Fibroblast of skin of scalp (primary cell): Measurements from ENCODE around the gene BCL2L12.

Experiments
- DNase-seq: peaks from one replicate; pipeline ENCODE4 v3.0.0-alpha.2; 2013

The BCL2L12 gene

DNA sequence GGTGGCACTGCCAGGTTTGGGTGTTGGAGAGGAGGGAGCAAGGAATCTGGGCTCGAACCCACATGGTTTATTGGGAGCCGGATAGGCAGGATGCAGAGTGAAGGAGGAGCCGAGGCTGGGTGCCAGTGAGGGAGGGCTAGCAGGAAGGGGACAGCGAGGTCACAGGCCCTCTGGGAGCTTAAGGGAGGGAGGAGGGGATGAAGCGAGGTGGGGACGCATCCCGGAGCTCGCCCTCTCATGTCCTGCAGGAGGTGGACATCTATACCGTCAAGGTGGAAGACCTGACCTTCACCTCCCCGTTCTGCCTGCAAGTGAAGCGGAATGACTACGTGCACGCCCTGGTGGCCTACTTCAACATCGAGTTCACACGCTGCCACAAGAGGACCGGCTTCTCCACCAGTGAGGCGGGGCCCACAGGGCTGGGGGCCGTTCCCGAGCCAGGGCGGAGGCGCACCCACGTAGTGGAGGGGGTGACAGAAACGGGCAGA, 20.2 kb downstream of the BCL2L12 start:
- DNase-seq, result no peak

DNA sequence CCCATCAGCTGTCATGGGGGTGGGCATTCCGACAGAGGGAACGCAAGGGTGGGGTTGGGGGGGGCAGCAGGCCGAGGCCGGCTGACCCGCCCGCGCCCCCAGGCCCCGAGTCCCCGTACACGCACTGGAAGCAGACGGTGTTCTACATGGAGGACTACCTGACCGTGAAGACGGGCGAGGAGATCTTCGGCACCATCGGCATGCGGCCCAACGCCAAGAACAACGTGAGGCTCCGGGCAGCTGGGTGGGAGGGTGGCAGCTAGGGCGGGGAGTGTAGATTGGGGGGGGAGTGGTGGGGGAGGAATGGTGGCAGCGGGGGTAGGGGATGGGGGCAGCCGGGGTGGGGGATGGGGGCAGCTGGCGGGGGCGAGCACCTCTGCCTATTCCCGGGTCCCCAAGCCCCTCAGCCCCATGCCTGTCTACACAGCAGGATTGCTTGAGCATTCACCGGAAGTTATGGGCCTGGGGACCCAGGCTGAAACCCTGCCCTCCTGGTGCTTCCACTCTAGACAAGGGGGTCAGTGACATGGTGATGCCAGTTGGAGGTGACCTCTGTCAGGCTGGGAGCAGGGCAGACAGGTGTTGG, 20.9 kb downstream of the BCL2L12 start:
- no peak for DNase-seq

DNA sequence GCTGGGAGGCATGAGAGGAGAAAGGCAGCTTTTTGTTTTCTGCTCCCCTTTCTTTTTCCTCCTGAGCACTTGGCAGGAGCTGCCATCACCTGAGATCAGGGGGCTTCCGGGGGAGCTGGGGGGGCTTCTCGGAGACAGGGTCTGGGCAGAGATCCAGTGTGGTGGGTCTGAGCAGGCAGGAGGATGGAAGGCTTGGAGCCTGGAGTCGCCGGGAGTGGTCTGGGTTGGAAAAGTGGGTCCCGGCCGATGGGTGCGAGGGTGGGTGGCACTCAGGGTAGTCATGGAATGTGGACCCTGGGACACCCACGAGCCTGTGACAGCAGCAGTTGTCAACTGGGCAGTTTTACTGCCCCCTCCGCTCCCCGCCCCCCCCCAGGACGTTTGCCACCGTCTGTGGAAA, 21.4 kb downstream of the BCL2L12 start:
- no peak for DNase-seq

DNA sequence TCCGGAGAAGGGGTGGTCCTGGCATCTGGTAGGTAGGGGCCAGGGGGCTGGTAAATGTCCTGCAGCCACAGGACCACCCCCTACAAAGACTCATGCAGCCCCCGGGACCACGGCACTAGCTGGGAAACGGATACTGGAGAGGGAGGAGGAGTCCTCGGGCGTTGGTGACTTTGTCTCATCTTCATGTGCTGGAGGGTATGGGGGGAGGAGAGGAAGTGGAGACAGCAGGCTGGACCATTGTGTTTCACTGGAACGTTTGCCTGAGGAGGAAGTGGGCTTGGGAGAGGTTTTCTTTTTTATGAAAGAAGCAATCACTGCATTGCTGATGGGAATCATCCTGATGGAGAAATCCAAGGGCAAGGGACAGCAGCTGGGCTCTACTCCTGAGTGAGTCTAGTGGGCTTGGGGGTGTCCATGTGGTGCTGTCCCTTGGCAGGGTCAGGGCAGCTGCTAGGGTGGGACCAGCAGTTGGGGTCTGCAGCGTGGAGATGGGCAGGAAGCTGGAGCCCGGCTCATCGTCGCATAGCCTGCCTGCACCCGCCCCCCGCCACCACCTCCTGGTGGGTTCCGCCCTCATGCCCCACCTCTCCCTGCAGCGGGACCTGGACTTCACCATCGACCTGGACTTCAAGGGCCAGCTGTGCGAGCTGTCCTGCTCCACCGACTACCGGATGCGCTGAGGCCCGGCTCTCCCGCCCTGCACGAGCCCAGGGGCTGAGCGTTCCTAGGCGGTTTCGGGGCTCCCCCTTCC, 22.0 kb downstream of the BCL2L12 start:
- no peak for DNase-seq

DNA sequence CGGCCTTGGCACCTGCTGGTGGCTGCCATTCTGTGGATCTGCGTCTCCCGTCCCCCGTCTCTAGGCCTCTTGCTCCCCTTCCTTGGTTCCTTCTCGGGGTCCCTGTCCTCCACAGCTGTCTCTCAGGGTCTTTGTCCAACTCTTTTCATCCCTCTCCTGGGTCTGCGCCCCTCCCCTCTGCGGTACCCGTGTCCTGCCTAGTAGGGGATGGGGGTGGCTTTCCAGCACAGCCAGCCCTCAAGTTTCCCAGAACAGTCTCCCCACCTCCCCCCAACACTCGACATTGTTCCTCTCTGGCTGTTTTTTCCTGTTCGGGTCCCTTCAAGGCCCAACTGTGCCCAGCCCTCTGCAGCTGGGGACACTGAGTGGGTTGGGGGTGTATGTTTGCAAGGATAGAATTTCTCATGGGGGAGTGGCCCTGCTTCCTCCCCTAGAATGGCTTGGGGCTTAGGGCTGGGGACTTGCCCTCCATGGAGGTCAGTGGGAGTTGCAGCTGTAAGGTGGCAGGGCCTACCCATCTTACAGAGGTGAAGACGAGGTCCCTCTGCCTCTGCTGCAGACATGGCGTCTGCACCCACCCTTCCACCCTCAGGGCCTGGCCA, 22.9 kb downstream of the BCL2L12 start:
- DNase-seq, result no peak

DNA sequence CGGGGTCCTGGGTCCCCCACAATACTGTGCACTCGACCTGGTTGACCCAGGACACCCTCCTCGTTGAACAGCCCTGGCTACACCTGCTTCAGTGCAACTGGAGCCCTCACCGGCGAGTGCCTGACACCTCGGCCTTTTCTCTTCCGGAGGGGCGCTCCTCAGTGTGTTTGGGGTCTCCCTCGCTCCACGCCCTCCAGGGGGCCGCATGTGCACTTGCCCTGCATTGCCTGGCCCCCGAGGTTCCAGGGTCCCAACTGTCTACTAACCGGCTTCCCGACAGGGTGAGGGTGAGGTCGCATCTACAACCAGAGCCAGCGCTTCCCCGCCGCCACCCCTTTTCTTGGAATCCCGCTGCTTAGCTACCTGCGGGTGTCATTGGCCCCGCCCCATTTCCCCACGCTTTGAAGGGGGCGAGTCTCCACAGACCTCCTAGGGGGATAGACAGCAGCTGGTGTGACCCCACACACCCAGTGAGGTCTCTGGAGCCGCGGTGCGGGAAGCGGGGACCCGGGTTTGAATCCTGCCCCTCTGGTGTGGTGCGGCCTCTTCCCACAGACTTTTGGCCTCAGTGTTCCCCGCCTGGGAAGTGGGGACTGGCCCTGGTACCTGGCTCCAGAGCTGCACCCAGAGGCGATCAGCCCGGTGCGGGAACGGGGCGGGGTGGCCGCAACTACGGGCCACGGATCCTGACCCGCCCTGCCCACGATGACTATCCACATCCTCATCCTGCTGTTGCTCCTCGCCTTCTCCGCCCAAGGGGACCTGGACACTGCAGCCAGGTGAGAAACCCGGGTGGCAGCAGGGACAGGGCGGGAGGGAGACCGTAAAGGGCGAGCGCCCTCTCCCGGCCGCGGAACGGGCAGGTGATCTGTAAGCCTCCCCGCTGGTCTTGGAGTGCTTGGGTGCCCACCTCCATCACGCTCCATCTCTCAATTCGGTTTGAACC, 23.7 kb downstream of the BCL2L12 start, which contains the start of gene ADM5:
Gene ADM5, plus strand, starts transcription at position 462 of the 946 bp plus-strand sequence. Its CDS starts 244 bp downstream, at position 706.
- DNase-seq, result no peak

DNA sequence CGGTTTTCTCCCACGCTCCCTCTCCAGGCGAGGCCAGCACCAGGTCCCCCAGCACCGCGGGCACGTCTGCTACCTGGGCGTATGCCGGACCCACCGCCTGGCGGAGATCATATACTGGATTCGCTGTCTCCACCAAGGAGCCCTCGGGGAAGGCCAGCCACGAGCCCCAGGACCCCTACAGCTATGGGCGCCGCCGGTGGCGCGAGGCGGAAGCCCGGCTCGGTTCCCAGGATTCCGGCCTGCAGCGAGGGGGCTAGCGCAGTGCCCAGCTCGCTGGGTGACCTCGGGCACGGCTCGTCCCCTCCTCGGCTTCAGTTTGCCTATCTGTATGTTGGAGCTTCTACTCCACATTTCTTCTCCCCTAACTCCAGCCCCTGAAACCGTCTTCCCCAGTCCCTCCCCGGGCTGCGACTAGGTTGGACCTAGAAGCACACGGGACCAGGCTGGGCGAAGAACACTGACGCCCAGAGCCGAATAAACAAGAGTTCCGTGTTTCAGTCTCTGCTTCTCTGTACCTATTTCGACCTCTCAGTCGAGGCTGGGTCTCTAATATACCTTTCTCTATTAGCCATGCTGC, 24.4 kb downstream of the BCL2L12 start:
- no peak for DNase-seq

DNA sequence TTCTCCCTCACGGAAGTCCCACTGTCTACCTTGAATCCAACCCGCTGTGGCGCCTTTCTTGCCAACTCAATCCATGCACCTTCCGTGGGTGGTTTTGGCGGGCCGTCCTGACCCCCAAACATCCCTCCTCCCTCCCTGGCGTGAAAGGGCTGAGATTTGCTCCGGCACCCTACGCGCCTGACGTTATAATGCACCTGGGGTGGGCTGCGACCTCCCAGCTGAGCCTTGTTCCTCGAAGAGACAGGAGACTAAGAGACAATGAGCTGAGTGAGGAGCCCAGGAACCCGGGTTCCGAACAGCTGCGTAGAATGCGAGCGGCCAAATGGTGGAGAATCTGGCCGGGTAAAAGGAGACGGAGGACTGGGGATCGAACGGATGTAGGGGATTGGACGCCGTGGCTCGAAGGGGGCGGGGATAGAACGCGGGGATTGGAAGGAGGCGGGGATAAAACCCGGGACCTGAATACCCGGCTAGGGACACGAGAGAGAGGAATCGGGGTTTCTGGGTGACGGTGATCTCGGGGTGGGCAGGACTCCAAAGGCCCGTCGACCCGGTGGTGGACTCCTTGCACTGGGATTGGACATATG, 25.0 kb downstream of the BCL2L12 start, which contains the start of gene CPT1C:
Gene CPT1C, plus strand, starts transcription at position 461 of the 587 bp plus-strand sequence. CDS start 1,137 bp downstream, outside the sequence.
- peak; percentile 83 for DNase-seq

DNA sequence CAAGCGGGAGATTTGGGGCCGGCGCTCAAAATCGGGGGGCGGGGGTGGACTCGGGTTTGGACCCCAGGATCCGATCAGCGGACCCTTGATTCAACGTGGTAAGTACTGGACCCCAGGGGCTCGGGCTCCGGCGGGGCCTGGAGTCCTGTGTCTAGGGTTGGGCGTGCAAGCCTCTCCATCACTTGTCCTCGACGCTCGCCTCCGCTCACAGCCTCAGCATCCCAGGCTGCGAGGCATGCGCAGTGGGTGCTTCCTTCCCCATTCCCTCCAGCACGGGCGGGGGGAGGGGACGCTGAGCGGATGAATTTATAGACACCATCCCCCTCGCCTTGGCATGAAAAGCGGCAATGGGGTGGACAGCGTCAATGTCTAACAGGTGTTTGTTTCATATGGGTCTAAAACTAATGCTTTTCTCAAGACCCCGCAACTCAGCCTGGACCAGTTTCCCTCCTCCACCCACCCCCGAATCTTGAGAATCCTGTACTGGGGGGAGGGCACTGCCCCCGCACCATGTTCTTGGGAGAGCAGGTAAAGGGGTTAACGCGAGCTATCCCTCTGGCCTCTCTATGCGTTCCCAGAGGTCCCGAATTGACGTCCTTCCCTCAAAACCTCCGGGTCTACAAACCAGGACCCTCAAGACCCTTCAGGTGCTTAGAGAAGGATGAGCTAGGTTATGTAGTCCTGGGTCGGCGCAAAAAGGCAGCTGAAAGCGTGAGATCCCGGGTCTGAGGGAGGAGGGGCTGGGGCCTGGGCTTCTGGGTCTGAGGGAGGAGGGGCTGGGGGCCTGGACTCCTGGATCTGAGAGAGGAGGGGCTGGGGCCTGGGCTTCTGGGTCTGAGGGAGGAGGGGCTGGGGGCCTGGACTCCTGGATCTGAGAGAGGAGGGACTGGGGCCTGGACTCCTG, 25.8 kb downstream of the BCL2L12 start:
- peak; percentile 85 for DNase-seq

DNA sequence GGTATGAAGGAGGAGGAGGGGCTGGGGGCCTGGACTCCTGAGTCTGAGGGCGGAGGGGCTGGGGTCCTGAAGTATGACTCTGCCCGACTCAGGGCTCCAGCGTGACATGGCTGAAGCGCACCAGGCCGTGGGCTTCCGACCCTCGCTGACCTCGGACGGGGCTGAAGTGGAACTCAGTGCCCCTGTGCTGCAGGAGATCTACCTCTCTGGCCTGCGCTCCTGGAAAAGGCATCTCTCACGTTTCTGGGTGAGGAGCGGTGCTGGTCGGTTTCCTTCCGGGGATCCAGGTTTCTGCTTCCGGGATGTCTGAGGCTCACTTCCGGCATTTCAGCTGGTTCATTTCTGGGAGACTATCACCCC, 26.4 kb downstream of the BCL2L12 start:
- no peak for DNase-seq

DNA sequence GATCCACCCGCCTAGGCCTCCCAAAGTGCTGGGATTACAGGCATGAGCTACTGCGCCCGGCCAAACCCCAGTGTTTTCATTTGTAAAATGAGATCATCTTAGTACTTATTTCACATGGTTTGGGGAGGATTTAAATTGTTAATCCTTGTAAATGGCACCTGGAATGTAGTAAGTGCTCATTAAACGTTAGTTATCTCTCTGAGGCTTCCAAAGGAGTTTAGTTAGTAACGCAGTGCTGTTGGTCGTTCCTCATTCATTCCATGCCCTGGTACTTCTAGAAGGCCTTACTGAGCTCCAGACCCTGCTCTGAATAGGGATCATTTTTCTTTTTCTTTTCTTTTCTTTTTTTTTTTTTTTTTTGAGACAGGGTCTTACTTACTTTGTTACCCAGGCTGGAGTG, 30.4 kb downstream of the BCL2L12 start:
- no peak for DNase-seq

DNA sequence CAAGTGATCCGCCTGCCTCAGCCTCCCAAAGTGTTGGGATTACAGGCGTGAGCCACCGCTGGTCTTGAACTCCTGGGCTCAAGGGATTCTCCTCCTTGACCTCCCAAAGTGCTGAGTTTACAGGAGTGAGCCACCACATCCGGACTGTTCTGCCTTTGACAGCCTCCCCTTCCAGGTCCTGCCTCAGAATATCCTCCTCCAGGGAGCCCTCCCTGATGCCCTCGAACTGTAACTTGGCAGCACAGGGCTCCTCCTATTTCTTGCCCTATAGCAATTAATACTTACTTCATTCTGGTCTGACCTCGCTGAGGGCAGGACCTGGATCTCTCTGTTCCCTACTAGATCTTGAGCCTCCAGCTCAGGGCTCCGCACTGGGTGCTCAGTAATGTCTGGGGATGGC, 31.1 kb downstream of the BCL2L12 start:
- DNase-seq, result no peak

DNA sequence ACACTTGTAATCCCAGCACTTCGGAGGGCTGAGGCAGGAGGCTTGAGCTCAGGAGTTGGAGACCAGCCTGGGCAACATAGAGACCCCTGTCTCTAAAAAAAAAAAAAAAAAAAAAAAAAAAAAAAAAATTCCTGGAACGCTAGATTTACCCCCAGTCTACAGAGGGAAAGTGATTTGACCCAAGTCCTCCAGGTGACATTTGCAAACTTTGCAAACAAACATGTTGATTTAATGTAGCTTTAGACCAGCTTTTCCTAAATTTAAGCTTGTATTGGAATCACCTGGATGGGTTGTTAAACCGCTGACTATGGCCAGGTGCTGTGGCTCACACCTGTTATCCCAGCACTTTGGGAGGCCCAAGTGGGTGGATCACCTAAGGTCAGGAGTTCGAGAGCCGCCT, 33.6 kb downstream of the BCL2L12 start:
- no peak for DNase-seq

DNA sequence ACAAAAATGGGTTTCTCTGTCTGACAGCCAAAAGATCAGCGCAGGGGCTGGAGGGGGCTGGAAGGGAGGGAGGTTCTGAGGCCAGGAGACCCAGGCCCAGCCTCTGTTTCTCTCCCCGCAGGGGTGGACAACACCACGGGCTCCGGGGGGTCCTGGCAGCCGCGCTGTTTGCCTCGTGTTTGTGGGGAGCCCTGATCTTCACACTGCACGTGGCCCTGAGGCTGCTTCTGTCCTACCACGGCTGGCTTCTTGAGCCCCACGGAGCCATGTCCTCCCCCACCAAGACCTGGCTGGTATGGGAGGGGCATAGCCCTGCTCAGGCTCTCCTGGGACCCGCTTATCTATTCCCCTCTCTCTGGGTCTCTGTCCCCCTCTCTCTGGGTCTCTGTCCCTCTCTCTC, 34.8 kb downstream of the BCL2L12 start:
- DNase-seq, result no peak

DNA sequence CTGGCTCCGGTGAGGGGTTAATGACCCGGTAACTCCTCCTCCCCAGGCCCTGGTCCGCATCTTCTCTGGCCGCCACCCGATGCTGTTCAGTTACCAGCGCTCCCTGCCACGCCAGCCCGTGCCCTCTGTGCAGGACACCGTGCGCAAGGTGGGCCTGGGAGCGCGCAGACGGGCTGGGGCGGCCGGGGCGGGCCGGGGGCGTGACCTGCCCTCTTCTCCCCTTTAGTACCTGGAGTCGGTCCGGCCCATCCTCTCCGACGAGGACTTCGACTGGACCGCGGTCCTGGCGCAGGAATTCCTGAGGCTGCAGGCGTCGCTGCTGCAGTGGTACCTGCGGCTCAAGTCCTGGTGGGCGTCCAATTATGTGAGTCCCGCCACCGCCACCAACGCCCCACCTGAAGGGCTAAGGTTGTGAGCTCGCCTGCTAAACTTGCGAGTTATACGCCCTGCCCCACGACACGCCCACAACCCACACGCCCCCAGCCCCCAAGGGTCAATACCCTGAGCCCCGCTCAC, 35.6 kb downstream of the BCL2L12 start:
- no peak for DNase-seq

DNA sequence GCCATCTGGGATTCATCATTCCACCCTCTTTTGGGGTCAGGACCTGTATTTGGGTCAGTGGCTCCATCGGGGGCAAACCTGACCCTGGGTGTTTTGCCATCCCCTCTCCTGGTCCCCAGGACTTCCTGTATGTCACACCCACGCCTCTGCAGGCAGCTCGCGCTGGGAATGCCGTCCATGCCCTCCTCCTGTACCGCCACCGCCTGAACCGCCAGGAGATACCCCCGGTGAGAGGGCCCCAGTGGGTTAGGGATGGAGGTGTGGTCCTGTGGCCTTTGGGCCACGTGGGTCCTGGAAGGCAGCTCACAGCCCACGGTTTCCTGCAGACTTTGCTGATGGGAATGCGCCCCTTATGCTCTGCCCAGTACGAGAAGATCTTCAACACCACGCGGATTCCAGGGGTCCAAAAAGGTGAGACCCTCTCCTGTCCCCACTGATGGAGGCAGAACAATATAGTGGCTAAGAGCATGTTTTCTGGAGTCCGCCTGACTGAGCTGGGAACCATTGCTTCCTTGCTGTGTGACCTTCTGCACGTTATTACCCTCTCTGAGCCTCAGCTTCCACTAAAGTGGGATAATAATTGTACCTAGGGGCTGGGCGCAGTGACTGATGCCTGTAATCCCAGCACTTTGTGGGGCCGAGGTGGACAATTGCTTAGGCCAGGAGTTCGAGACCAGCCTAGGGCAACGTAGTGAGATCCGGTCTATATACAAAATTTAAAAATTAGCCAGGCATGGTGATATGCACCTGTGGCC, 39.3 kb downstream of the BCL2L12 start:
- no peak for DNase-seq

DNA sequence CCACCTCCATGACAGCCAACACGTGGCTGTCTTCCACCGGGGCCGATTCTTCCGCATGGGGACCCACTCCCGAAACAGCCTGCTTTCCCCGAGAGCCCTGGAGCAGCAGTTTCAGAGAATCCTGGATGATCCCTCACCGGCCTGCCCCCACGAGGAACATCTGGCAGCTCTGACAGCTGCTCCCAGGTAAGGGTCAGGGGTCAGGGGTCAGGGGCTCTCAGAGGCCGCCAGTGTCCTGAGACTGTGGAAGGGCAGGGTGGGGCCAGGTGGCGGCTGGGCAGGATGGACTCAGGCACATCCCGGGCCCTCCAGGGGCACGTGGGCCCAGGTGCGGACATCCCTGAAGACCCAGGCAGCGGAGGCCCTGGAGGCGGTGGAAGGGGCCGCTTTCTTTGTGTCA, 40.2 kb downstream of the BCL2L12 start:
- DNase-seq, result no peak

DNA sequence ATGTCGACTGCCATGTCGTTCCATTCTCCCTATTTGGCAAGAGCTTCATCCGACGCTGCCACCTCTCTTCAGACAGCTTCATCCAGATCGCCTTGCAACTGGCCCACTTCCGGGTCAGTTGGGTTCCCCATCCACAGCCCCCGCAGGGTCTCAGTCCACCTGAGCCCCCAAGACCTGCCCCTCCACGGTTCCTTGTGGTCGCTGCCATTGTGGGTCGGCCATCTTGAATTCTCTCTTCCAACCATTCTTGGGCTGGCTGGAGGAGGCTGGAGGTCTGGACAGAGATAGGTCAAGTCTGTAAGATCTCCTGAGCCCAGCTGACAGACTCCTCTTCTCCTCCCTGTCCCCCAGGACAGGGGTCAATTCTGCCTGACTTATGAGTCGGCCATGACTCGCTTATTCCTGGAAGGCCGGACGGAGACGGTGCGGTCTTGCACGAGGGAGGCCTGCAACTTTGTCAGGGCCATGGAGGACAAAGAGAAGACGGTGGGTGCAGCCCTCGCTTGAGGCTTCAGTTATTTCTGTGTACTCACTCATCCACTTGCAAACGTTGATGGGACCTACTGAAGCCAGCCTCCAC, 44.7 kb downstream of the BCL2L12 start:
- peak; percentile 10 for DNase-seq

DNA sequence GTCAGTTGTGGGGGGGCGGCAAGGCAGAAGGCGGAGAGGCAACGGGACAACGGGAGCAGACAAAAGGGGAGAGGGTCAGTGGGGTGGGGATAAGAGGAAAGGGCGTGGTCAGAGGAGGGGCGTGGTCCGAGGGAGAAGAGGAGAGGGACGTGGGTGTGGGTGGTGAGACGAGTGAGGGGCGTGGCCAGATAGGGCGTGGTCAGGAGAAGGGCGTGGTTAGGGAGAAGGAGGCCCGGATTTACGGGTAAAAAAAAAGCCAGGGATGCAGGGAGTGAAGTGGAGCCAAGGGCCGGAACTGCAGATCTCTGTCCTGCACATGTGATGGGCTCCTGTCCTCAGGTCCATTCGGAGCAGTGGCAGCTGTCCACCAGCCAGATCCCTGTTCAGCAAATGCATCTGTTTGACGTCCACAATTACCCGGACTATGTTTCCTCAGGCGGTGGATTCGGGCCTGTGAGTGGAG, 46.7 kb downstream of the BCL2L12 start:
- peak; percentile 11 for DNase-seq
